ENCODE results near the gene PKHD1. TPM values are rescaled to one million over a fixed set of nuclear protein-coding genes. Genes with fewer than 3 reads are reported as not detected.

PKHD1 gene
- total and polyA plus RNA-seq, 2 of the 8 experiments (the other 6 are each of a cell fraction or from before 2014, with no cell fraction given), result 0.06 to 0.09 TPM

- TF ChIP-seq CHD7 (IDR thresholded peaks at IDR 0.05; ENCODE audit: insufficient replicate concordance, low read length) (no peak), ZNF274 (IDR thresholded peaks at IDR 0.05; ENCODE audit: borderline replicate concordance, extremely low read depth, low read length) (no peak), NRF1 (IDR thresholded peaks at IDR 0.05; ENCODE audit: low read depth, low read length) (no peak), TEAD4 (IDR thresholded peaks at IDR 0.05; ENCODE audit: low read depth, low read length) (no peak)
Observed at GRCh38 chr6:51600514-51600913, 486.9 kb downstream of the PKHD1 start (continued).

All from H1 (cell line).